Anterior cingulate cortex (tissue), 58 donors: ENCODE data around the gene NIPAL3.
"Not testable (repeated sequence)": the region's sequence is repeated elsewhere in the genome, so short reads cannot be mapped to it uniquely, and the experiment has no call there.

Experiments
- DNase-seq, 58 donors: peaks; one replicate each; lab custom pipeline; 2025; lab: John Stamatoyannopoulos, UW

Gene NIPAL3

GRCh38 chr1:24484199-24484598, 68.6 kb downstream of the NIPAL3 start:
- no peak for DNase-seq

DNA sequence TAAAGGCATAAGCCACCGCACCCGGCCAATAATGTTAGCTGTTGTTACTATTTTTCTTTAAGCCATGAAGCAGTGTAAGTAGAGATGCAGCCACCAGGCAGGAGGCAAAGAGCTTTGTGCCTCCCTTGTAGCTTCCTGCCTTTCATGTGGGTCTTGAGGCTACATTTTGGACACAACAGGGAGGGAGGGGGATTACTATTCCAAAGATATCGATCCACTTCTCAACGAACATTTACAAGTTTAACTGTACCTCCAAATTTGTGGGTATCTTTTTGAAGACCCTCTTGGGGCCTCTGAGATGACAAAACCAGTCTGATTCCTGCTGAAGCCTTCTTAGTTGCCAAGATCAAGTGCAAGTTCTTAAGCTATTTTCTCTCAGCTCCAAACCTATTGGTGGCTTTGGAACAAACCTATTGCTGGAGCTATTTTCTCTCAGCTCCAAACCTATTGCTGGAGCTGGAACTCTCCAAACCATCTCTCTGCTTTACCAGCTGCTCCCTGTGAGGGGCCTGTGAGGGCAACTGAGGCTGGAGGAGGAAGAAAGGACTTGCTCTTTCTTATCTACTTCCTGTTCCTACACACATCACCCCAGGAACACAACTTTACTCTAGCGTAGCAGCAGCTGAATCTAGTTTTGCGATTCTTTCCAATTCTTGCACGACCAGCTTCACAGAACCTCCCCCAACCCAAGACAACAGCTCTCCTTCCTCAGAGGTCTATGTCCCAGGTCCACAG, 70.9 kb downstream of the NIPAL3 start:
- DNase-seq = no peak

DNA sequence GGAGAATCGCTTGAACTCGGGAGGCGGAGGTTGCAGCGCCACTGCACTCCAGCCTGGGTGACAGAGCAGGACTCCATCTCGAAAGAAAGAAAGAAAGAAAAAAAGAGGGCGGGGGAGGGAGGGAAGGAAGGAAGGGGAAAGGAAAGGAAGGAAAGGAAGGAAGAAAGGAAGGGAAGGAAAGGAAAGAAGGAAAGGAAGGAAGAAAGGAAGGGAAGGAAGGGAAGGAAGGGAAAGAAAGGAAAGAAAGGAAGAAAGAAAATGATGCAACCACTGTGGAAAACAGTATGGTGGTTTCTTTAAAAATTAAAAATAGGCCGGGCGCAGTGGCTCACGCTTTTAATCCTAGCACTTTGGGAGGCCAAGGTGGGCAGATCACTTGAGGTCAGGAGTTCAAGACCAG, 71.9 kb downstream of the NIPAL3 start:
- no peak for DNase-seq

GRCh38 chr1:24488159-24488558, 72.6 kb downstream of the NIPAL3 start:
- not testable (repeated sequence) for DNase-seq

- no peak for DNase-seq
Observed at GRCh38 chr1:24489674-24490073, 74.1 kb downstream of the NIPAL3 start.

GRCh38 chr1:24490101-24490781, 74.6 kb downstream of the NIPAL3 start:
- DNase-seq = no peak

DNA sequence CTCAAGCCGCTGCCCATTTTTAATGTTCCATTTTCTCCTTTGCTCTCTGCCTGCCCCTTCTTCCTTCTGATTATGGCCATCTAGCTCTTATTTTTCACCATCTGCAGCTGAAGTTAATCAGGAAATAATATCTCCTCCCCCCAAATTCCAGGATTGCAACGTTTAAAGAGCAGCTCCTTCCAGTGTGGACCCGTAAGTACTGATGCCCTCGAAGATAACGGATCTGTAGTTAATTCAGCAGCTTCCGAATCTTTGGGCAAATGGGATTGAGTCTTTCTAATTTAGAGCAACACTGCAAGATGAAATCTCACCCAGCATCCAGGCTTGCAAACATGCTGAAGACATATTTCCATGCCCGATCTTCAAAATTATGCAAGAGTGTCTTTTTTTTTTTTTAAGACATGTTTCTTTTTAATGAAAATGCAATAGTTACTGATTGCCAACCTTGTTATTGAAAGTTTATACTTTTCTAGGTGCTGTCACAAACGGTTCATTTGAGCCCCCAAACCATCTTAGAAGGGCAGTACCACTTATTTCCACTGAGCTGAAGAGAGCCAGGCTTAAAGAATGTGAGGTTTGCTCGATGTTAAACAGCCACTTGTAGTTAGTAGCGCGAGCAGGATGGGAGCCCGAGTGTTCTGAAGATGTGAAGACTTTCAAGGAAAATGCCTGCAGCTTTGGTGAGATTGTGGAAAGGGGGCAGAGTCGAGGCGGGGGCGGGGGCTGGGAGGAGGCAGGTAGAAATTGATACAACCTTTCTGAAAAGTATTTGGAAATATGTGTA, 76.2 kb downstream of the NIPAL3 start:
- DNase-seq = no peak

- not testable (repeated sequence) for DNase-seq
Observed at GRCh38 chr1:24492935-24493334, 77.3 kb downstream of the NIPAL3 start.

DNA sequence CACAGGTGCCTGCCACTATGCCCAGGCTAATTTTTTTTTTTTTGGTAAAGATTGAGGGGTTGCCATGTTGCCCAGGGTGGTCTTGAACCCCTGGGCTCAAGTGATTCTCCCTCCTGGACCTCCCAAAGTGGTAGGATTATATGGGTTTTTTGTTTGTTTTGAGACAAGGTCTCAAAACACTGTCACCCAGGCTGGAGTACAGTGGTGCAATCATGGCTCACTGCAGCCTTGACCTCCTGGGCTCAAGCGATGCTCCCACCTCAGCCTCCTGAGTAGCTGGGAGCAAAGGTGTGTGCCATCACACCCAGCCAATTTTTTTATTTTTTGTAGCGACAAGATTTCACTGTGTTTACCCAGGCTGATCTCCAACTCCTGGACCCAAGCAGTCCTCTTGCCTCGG, 78.2 kb downstream of the NIPAL3 start:
- no peak for DNase-seq

DNA sequence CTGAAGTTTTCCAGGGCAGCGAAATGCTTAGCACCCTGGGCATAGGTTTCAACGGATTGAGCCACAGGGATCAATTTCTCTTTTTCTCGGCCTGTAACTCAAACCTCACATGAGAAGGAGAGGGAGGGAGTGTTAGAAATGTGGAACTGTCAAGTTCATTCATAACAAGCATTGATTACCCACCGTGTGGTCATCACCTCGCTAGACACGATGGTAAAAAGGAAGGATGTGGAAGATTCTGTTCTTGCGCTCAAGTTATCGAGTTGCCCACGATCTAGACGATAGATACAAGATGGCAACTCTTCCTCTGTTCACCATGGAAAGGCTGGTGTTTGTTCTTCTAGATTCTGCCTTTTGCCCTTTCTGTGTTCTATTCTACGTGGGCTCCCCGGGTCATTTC, 83.0 kb downstream of the NIPAL3 start:
- no peak for DNase-seq

DNA sequence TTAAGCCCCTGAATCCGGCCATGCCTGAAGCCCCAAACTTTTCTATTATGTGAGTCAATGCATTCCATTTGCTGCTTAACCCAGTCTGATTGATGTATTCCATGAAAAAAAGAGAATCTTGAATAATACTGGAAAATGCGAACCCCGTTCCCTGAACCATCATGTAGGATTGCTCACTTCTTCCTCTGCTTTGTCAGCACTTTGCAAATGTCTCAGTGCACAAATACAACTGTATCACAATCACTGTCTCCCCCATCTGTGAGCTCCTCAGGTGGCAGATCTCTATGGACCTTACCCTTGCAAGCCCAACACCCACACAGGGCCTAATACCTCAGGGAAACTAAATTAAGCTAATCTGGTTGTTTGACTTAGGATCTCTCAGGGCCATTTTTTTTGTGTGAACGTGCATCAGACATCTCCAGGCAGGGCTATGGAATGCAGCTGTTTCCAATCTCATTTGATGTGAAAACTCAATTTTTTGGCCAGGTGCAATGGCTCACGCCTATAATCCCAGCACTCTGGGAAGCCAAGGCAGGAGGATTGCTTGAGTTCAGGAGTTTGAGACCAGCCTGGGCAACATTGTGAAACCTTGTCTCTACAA, 84.9 kb downstream of the NIPAL3 start:
- no peak for DNase-seq

GRCh38 chr1:24501371-24502064, 85.9 kb downstream of the NIPAL3 start:
- peak in 2 of 58 donors; percentile 6 to 8 for DNase-seq

GRCh38 chr1:24502065-24502708, 86.6 kb downstream of the NIPAL3 start:
- peak in 19 of 58 donors; percentile 10 to 63 (median 40) for DNase-seq

DNA sequence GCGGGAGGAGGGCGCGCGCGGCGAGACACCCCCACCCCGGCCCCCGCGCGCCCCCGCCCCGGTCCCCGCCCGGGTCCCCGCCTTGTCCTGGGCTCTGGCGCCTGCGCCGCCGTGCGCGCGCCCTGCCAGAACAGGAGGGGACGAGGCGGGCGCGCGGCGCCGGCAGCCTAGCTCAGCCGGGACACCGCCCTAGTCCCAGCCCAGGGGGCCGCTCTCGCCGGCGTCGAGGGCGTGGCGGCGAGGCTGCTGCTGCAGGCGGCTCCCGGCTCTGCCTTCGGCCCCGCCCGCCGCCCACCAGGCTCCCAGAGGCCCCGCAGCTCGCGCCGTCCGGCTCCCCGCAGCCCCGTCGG, 87.1 kb downstream of the NIPAL3 start, which contains the start of gene RCAN3:
TSS of gene RCAN3 (plus strand) at position 128 of the 350 bp plus-strand sequence. CDS start 11,537 bp downstream, outside the sequence.
- DNase-seq = peak in 48 of 58 donors; percentile 8 to 79 (median 48)

DNA sequence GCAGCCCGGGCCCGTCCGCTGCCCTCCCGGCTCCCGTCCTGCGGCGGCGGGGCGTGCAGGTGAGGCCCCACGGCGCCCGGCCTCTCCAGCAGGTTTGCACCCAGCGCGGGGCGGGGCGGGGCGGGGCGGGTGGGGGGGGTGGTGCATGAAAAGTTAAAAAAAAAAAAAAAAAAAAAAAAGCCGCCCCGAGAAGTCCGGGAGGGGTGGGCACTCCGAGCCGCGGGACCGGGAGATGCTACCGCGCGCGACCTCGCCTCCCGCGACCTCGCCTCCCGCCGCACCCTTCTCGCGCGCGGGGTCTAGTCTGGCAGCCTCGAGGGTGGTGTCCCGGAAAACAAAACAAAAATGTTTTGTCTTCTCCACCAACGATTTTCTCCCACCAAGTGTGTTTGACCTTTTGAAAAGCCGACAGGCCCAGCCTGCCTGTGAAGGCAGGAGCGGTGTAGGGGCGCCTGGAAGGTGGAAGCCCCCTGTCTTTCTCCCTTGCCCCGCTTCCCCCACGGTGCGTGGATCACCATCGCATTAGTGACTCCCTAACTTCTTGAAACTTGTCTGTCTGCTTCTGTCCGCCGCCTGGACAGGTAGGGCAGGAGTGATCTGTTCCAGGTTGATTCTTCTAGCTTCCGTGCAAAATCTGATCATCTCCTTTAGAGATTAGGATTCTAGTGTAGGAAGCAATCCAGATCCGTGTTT, 87.6 kb downstream of the NIPAL3 start:
- peak in 4 of 58 donors; percentile 15 to 39 (median 29) for DNase-seq

- DNase-seq = no peak
Observed at GRCh38 chr1:24503870-24504523, 88.4 kb downstream of the NIPAL3 start.

GRCh38 chr1:24504560-24504959, 89.0 kb downstream of the NIPAL3 start:
- DNase-seq = no peak

DNA sequence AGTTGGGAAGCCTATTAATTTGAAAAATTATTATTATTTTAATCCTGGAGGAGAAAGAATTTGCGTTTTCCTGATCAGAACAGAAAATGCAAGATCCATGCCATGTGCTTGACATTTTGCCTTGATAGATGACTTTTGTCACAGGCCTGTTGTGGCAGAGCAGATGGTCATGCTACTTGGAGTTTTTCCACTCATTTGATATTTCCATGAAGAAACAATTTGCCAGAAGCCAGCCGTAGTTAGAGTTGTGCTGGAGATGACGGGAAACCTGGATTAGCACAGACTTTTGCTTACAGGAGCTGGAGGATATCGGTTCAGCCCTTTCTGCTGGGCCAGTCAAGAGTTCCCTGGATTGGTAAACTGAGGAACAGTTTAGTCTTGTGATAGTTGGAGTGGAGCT, 90.2 kb downstream of the NIPAL3 start:
- DNase-seq = peak in 2 of 58 donors; percentile 7 to 8
